Heart right ventricle (tissue), 16 donors: ENCODE measurements around the gene KCNQ1. TPM values are rescaled to one million over a fixed set of nuclear protein-coding genes. Genes with fewer than 3 reads are reported as not detected.

Experiments used
- ATAC-seq, 8 donors: fragments of 200-7000 bp; cut with Tn5 transposase; one replicate each; pipeline ENCODE4 v1.9.1; 2020; ENCODE audit warnings: mild to moderate bottlenecking in 8 of 8, moderate library complexity in 8 of 8, moderate number of reproducible peaks in 1 of 8
- DNase-seq, 2 donors: peaks; one replicate each; pipeline ENCODE4 v3.0.0-alpha.2; 2020
- H3K27ac ChIP-seq, 10 donors: fragments of 200-600 bp; sonication (generic) in 2 of 10; one replicate each; pipeline versions ENCODE4 v1.5.0 to v1.8.0; 2020 to 2022; ENCODE audit warnings: mild to moderate bottlenecking in 3 of 10
- H3K27me3 ChIP-seq, 7 donors: fragments of 200-600 bp; one replicate each; pipeline ENCODE4 v1.8.0; 2021 to 2022; ENCODE audit warnings: mild to moderate bottlenecking in 2 of 7
- H3K36me3 ChIP-seq, 9 donors: fragments of 200-600 bp; sonication (generic) in 1 of 9; one replicate each; pipeline versions ENCODE4 v1.5.0 to v1.8.0; 2020 to 2022; ENCODE audit warnings: mild to moderate bottlenecking in 2 of 9
- H3K4me1 ChIP-seq, 9 donors: fragments of 200-600 bp; sonication (generic) in 1 of 9; one replicate each; pipeline versions ENCODE4 v1.5.0 to v1.8.0; 2020 to 2022; ENCODE audit warnings: mild to moderate bottlenecking in 4 of 9
- H3K4me3 ChIP-seq, 10 donors: fragments of 200-600 bp; sonication (generic) in 2 of 10; one replicate each; pipeline versions ENCODE4 v1.5.0 to v1.8.0; 2020 to 2022; ENCODE audit warnings: mild to moderate bottlenecking in 7 of 10, moderate library complexity in 2 of 10
- H3K9me3 ChIP-seq, 11 donors: fragments of 200-600 bp in 10 of 11; sonication (generic) in 2 of 11; one replicate each; pipeline versions ENCODE4 v1.5.0 to v1.8.0; 2013 to 2022; ENCODE audit warnings: mild to moderate bottlenecking in 2 of 11, control low read depth in 1 of 11, moderate library complexity in 1 of 11
- CTCF ChIP-seq, 9 donors: fragments of 200-600 bp; sonication (generic) in 2 of 9; IDR thresholded peaks; one replicate each; pipeline versions ENCODE4 v1.5.0 to v1.8.0; 2021 to 2022; ENCODE audit warnings: antibody characterized with exemption in 9 of 9, mild to moderate bottlenecking in 5 of 9, moderate library complexity in 1 of 9
- WGBS, 2 donors: extraction: QIAGEN DNeasy Blood & Tissue Kit; methylation state at CpG; one replicate each; pipeline ENCODE4 v1.1.7; 2013; ENCODE audit warnings: inconsistent platforms in 1 of 2; 5-methylcytosine and 5-hydroxymethylcytosine counted together
- intact Hi-C, 10 donors: fragments of 100-400 bp; cut with DNase I; formaldehyde crosslinking; loops; one replicate each; pipeline versions ENCODE4 v1.11.1 to v1.14.2; 2022
- polyA plus RNA-seq, 2 donors: library from polyadenylated mRNA; stranded (reverse); fragments of 200-250 nt; gene quantifications; one replicate each; pipeline ENCODE4 v1.2.3, GENCODE V29; 2013
- total RNA-seq, 10 donors: library from RNA; stranded (reverse); fragmentation: NEBNext Ultra II Directional in 3 of 10; extraction: Animal tissue kit (Norgen Biotek cat#: 25700) in 3 of 10; gene quantifications; one replicate each; pipeline versions ENCODE4 v1.2.1 to v1.2.4, GENCODE V29; 2021 to 2023
- donor health status: Arrhythmogenic right ventricular cardiomyopathy.
- donor health status: ischemic (EF 13 %, LVEDD 7.1; RV severe dilation, severe dysfunction).
- donor health status: healthy with polysubstance abuse.
- donor health status: DM: no; HTN: yes; CAD: no.
- donor health status: DM: no; HTN: no; CAD: no.
- donor health status: ischemic (EF 25% LVEDD 6.9; RV normal size, moderate dysfunction).
- donor health status: ischemic (EF 25% LVEDD 5.7; RV mildly dilated, moderate dysfunction).
- donor health status: healthy.
- donor health status: DM: yes; HTN: yes; CAD: no.
- donor health status: Ischemic cardiomyopathy.
- donor health status: ischemic (EF 35%, LVEDD 5.7; RV mildly dilated, moderate dysfunction).
- donor health status: nonischemic (EF 11% LVEDD 7.7; RV severe dilation, severe dysfunction).
- donor health status: DM: yes; HTN: yes; CAD: no.
- donor health status: PGD.
- donor health status: ischemic (EF 29% LVEDD 5.4; RV normal size, mild dysfunction).
- donor health status: nonischemic (EF 23%, LVEDD 6.1; RV moderate dilation, normal function).

Gene KCNQ1
- total and polyA plus RNA-seq, 12 donors: 19.9 to 48.2 (median 33.7) TPM

DNA sequence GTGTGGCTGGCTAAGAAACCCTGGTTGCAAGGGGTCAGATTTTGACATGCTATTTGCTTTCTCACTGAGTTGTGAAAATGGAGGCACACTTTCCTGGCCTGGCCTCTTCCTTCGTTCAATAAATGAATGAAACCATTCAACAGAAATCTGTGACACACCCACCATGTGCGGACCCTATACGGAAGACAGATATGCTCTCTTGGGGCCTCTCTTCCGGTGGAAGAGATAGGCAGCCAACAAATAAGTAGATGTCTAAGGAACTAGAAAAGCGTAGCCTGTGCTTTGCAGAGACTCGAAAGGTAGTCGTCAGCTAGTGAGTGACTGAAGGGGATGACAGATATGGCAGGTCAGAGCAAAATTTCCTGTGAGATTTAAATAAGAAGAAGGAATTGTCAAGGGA lies 249.7 kb downstream of the KCNQ1 start:
- intact Hi-C loops: loop anchor here in 7 of 10 donors (5.0 to 10.0 kb wide), 3 partner anchors 180 to 193 kb away; partner anchors contain the start of gene CDKN1C (in 6 of the 7)
- H3K4me1 ChIP-seq: peaks cover 10 to 84% (median 44%) of the 10 kb centered on the region in 9 donors
- no peak for TF ChIP-seq CTCF (IDR thresholded peaks at IDR 0.05)
- no peak overlapping the region for H3K4me3 ChIP-seq
- H3K36me3 ChIP-seq: peaks cover 0 to 3% (median 0%) of the 10 kb centered on the region in 9 donors
- H3K9me3 ChIP-seq: no peaks in the 10 kb centered on the region
- no peaks in the 10 kb centered on the region for H3K27me3 ChIP-seq
- WGBS, 2 donors: 52 to 60% methylated on average over 7 of the region's 7 CpGs
- DNase-seq: no peak
- ATAC-seq: no peak
- H3K27ac ChIP-seq: no peak overlapping the region

- Histone ChIP-seq H3K4me1 (peaks cover 6 to 77% (median 38%) of the 10 kb centered on the region in 9 donors), H3K36me3 (peaks cover 0 to 3% (median 0%) of the 10 kb centered on the region in 9 donors), H3K27me3 (no peaks in the 10 kb centered on the region), H3K4me3 (no peak overlapping the region), H3K9me3 (no peaks in the 10 kb centered on the region), H3K27ac (no peak overlapping the region)
- peak in 1 of 8 donors; percentile 1 for ATAC-seq
- intact Hi-C loops: loop anchor here in 8 of 10 donors (5.0 to 10.0 kb wide), 3 partner anchors 180 to 192 kb away; partner anchors contain the start of gene CDKN1C (in 7 of the 8)
- DNase-seq: no peak
- TF ChIP-seq CTCF (IDR thresholded peaks at IDR 0.05): no peak
- WGBS, 2 donors: 81 to 85% methylated on average over 9 of the region's 9 CpGs
These were observed 250.5 kb downstream of the KCNQ1 start for GRCh38 chr11:2694995-2695939.

DNA sequence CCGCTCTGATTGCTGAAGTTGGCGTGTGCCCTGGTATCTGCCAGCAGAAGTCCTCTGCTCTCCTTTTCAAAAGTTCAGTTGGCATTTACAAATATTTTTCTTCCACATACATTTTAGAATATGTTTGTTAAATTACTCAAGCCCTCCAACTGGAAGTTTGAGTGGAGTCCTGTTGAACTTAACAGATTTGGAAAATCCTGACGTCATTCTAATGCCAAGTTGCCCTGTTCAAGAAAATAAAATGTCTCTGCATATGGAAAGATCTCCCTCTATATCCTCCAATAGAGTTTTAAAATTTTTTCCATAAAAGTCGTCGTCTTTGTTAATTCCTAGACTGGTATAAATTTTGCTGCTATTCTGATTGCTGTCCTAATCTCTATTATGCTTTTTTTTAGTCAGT lies 251.6 kb downstream of the KCNQ1 start:
- DNase-seq (no peak), ATAC-seq (no peak)
- Histone ChIP-seq H3K27me3 (no peaks in the 10 kb centered on the region), H3K4me3 (no peak overlapping the region), H3K9me3 (no peaks in the 10 kb centered on the region), H3K36me3 (peaks cover 0 to 3% (median 0%) of the 10 kb centered on the region in 9 donors), H3K4me1 (peaks cover 0 to 65% (median 35%) of the 10 kb centered on the region in 9 donors), H3K27ac (no peak overlapping the region)
- TF ChIP-seq CTCF (IDR thresholded peaks at IDR 0.05): no peak
- intact Hi-C loops: loop anchor here in 6 of 10 donors (5.0 to 10.0 kb wide), 3 partner anchors 178 to 191 kb away; partner anchors contain the start of gene CDKN1C (in 5 of the 6)
- 86 to 87% methylated on average over 5 of the region's 5 CpGs for WGBS, 2 donors

DNA sequence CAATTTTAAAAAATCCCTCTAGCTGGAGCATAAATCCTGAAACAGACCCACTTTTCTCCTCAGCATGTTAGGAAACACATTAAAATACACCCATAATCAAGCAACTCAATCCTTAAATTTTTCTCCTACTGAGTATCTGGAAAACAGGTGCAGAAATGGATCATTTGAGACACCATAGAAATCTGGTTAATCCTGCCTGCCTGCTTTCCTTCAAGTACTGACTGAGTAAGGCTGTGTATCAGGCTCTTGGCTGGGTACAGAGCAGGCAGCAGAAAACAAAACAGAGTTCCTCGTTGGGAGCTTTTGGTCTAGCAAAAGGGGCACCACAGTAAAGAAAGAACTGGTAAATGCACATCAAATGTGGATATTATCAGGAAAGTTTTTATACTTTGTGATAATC lies 253.1 kb downstream of the KCNQ1 start:
- no peak for ATAC-seq
- Histone ChIP-seq H3K4me3 (peak overlapping the region in 8 of 10 donors; percentile 50 to 83 (median 78)), H3K27ac (no peak overlapping the region), H3K4me1 (peaks cover 0 to 53% (median 30%) of the 10 kb centered on the region in 9 donors), H3K9me3 (no peaks in the 10 kb centered on the region), H3K36me3 (peaks cover 0 to 3% (median 0%) of the 10 kb centered on the region in 9 donors), H3K27me3 (no peaks in the 10 kb centered on the region)
- no peak for TF ChIP-seq CTCF (IDR thresholded peaks at IDR 0.05)
- WGBS, 2 donors: 45 to 61% methylated on average over 1 of the region's 1 CpG
- intact Hi-C loops: loop anchor here in 6 of 10 donors (5.0 to 10.0 kb wide), 3 partner anchors 177 to 189 kb away; partner anchors contain the start of gene CDKN1C (in 5 of the 6)
- DNase-seq: no peak
